ENCODE results near the gene TSR3.

GRCh38 chr16:1316033-1316405 lies 35.7 kb downstream of the TSR3 start:
- TF ChIP-seq CTCF (IDR thresholded peaks at IDR 0.05) (no peak), POLR2AphosphoS5 (IDR thresholded peaks at IDR 0.05) (no peak), POLR2A (IDR thresholded peaks at IDR 0.05) (no peak), EP300 (IDR thresholded peaks at IDR 0.05) (no peak)
